Activated CD4-positive, alpha-beta memory T cell treated with anti-CD3 and anti-CD28 coated beads for 36 hours (primary cell): ENCODE measurements around the gene TBC1D2B. TPM values are rescaled to one million over a fixed set of nuclear protein-coding genes. Genes with fewer than 3 reads are reported as not detected.
A peak's percentile ranks its signal among the peaks of the same experiment; 100 is the strongest.

Experiments
- CTCF ChIA-PET: fragments of 350-600 bp; sonication (Branson Sonifier 250); formaldehyde crosslinking; loops from one replicate; lab custom pipeline; 2021; ENCODE audit warnings: antibody characterized with exemption, inconsistent platforms; lab: Charles Lee
- POLR2A ChIA-PET: fragments of 350-600 bp; sonication (Branson Sonifier 250); formaldehyde crosslinking; loops from one replicate; lab custom pipeline; 2021; ENCODE audit warnings: antibody characterized with exemption; lab: Charles Lee
- DNase-seq: peaks from one replicate; pipeline ENCODE4 v3.0.0-alpha.2; 2020
- H3K27ac Mint-ChIP-seq: one replicate; pipeline ENCODE4 v1.8.0; 2021; ENCODE audit warnings: mixed read lengths
- H3K27me3 Mint-ChIP-seq: one replicate; pipeline ENCODE4 v1.8.0; 2021; ENCODE audit warnings: mixed read lengths
- H3K36me3 Mint-ChIP-seq: one replicate; pipeline ENCODE4 v1.8.0; 2021; ENCODE audit warnings: mixed read lengths
- H3K4me1 Mint-ChIP-seq: one replicate; pipeline ENCODE4 v1.8.0; 2021; ENCODE audit warnings: low read depth, mixed read lengths
- H3K4me3 Mint-ChIP-seq: one replicate; pipeline ENCODE4 v1.8.0; 2021; ENCODE audit warnings: mild to moderate bottlenecking, mixed read lengths
- H3K9me3 Mint-ChIP-seq: one replicate; pipeline ENCODE4 v1.8.0; 2021; ENCODE audit warnings: mixed read lengths
- intact Hi-C: fragments of 100-400 bp; cut with micrococcal nuclease; formaldehyde crosslinking; loops from one replicate; pipeline ENCODE4 v1.15.1; 2023
- total RNA-seq, 2 experiments: library from RNA; stranded (reverse); gene quantifications; one replicate each; pipeline ENCODE4 v1.2.3, GENCODE V29; 2021

TBC1D2B gene
- total RNA-seq, 2 experiments from 2014 or later, result 47.9 to 57.8 TPM

- Mint-ChIP-seq H3K36me3 (peaks cover 2% of the 10 kb centered on the region), H3K4me1 (peaks cover 59% of the 10 kb centered on the region), H3K9me3 (no peaks in the 10 kb centered on the region), H3K4me3 (no peak overlapping the region), H3K27me3 (no peaks in the 10 kb centered on the region), H3K27ac (peak overlapping the region; percentile 88)
- intact Hi-C loops, result no loop called here
- ChIA-PET POLR2A (interaction anchor here (1.9 to 2.1 kb wide), 2 partner anchors 10 to 26 kb away, joined by 5 to 14 read pairs; no protein-coding TSS in a partner anchor), CTCF (interaction anchor here (1.2 to 2.0 kb wide), 2 partner anchors 10 to 101 kb away, joined by 4 to 12 read pairs; no protein-coding TSS in a partner anchor)
- DNase-seq, result peak; percentile 62
Measured at GRCh38 chr15:78060232-78060631, 17.3 kb downstream of the TBC1D2B start.

GRCh38 chr15:78059110-78059839, 18.2 kb downstream of the TBC1D2B start:
- Mint-ChIP-seq H3K27me3 (no peaks in the 10 kb centered on the region), H3K9me3 (no peaks in the 10 kb centered on the region), H3K4me1 (peaks cover 69% of the 10 kb centered on the region), H3K27ac (peak overlapping the region; percentile 88), H3K36me3 (peaks cover 2% of the 10 kb centered on the region), H3K4me3 (no peak overlapping the region)
- CTCF ChIA-PET, result interaction anchor here (1.2 to 2.0 kb wide), 4 partner anchors 9 to 100 kb away, joined by 4 to 12 read pairs (median 4); no protein-coding TSS in a partner anchor
- POLR2A ChIA-PET, result interaction anchor here (0.9 to 2.1 kb wide), 5 partner anchors 8 to 25 kb away, joined by 4 to 14 read pairs (median 5); no protein-coding TSS in a partner anchor
- DNase-seq, result no peak
- intact Hi-C loops, result loop anchor here (1.0 kb wide), 1 partner anchor 9 kb away; no protein-coding TSS in a partner anchor

GRCh38 chr15:78058401-78058935, 19.0 kb downstream of the TBC1D2B start:
- DNase-seq, result no peak
- Mint-ChIP-seq H3K36me3 (peaks cover 2% of the 10 kb centered on the region), H3K27me3 (no peaks in the 10 kb centered on the region), H3K4me3 (no peak overlapping the region), H3K27ac (peak overlapping the region; percentile 88), H3K4me1 (peaks cover 77% of the 10 kb centered on the region), H3K9me3 (no peaks in the 10 kb centered on the region)
- CTCF ChIA-PET, result interaction anchor here (1.2 to 1.6 kb wide), 2 partner anchors 24 to 50 kb away, joined by 4 read pairs; no protein-coding TSS in a partner anchor
- POLR2A ChIA-PET, result interaction anchor here (1.0 to 2.1 kb wide), 4 partner anchors 8 to 24 kb away, joined by 4 to 14 read pairs (median 6); no protein-coding TSS in a partner anchor
- intact Hi-C loops, result no loop called here

- H3K36me3 Mint-ChIP-seq, result peaks cover 8% of the 10 kb centered on the region
- CTCF ChIA-PET, result interaction anchor here (0.6 kb wide), 1 partner anchor 18 kb away, joined by 4 read pairs; no protein-coding TSS in a partner anchor
- no peaks in the 10 kb centered on the region for H3K9me3 Mint-ChIP-seq
- peaks cover 83% of the 10 kb centered on the region for H3K4me1 Mint-ChIP-seq
- no peaks in the 10 kb centered on the region for H3K27me3 Mint-ChIP-seq
- intact Hi-C loops, result no loop called here
- POLR2A ChIA-PET, result interaction anchor here (0.7 to 1.6 kb wide), 2 partner anchors 8 to 11 kb away, joined by 4 read pairs; no protein-coding TSS in a partner anchor
- H3K27ac Mint-ChIP-seq, result peak overlapping the region; percentile 88
- no peak overlapping the region for H3K4me3 Mint-ChIP-seq
- DNase-seq, result no peak
Measured at GRCh38 chr15:78057803-78058202, 19.7 kb downstream of the TBC1D2B start.

- POLR2A ChIA-PET, result interaction anchor here (1.6 kb wide), 1 partner anchor 9 kb away, joined by 4 read pairs; no protein-coding TSS in a partner anchor
- Mint-ChIP-seq H3K9me3 (no peaks in the 10 kb centered on the region), H3K27me3 (no peaks in the 10 kb centered on the region), H3K36me3 (peaks cover 17% of the 10 kb centered on the region), H3K4me3 (no peak overlapping the region), H3K4me1 (peaks cover 87% of the 10 kb centered on the region), H3K27ac (peak overlapping the region; percentile 88)
- CTCF ChIA-PET, result interaction anchor here (0.8 to 1.3 kb wide), 3 partner anchors 12 to 22 kb away, joined by 3 to 4 read pairs (median 3); no protein-coding TSS in a partner anchor
- intact Hi-C loops, result no loop called here
- no peak for DNase-seq
Measured at GRCh38 chr15:78056714-78057269, 20.7 kb downstream of the TBC1D2B start.

- Mint-ChIP-seq H3K9me3 (no peaks in the 10 kb centered on the region), H3K4me3 (peak overlapping the region; percentile 43), H3K36me3 (peaks cover 17% of the 10 kb centered on the region), H3K27ac (peak overlapping the region; percentile 88), H3K4me1 (peaks cover 92% of the 10 kb centered on the region), H3K27me3 (no peaks in the 10 kb centered on the region)
- POLR2A ChIA-PET, result interaction anchor here (1.6 kb wide), 1 partner anchor 9 kb away, joined by 4 read pairs; no protein-coding TSS in a partner anchor
- DNase-seq, result no peak
- CTCF ChIA-PET, result interaction anchor here (0.8 to 1.5 kb wide), 4 partner anchors 12 to 21 kb away, joined by 3 to 4 read pairs (median 3); no protein-coding TSS in a partner anchor
- intact Hi-C loops, result no loop called here
Measured at GRCh38 chr15:78055919-78056713, 21.4 kb downstream of the TBC1D2B start.

- ChIA-PET CTCF (interaction anchor here (1.4 to 6.3 kb wide), 3 partner anchors 16 to 20 kb away, joined by 3 to 38 read pairs (median 3); no protein-coding TSS in a partner anchor), POLR2A (no interaction called here)
- Mint-ChIP-seq H3K27me3 (no peaks in the 10 kb centered on the region), H3K9me3 (no peaks in the 10 kb centered on the region), H3K27ac (peak overlapping the region; percentile 88), H3K4me1 (peaks cover 97% of the 10 kb centered on the region), H3K4me3 (no peak overlapping the region), H3K36me3 (peaks cover 17% of the 10 kb centered on the region)
- no peak for DNase-seq
- intact Hi-C loops, result loop anchor here (5.0 kb wide), 3 partner anchors 52 to 382 kb away; partner anchors contain the start of gene IREB2
Measured at GRCh38 chr15:78054966-78055365, 22.5 kb downstream of the TBC1D2B start.

GRCh38 chr15:78054518-78054917, 23.0 kb downstream of the TBC1D2B start:
- H3K4me3 Mint-ChIP-seq, result no peak overlapping the region
- ChIA-PET POLR2A (interaction anchor here (0.9 to 5.2 kb wide), 2 partner anchors 18 to 20 kb away, joined by 3 to 49 read pairs; no protein-coding TSS in a partner anchor), CTCF (interaction anchor here (0.8 to 6.3 kb wide), 5 partner anchors 14 to 95 kb away, joined by 3 to 38 read pairs (median 3); no protein-coding TSS in a partner anchor)
- peaks cover 18% of the 10 kb centered on the region for H3K36me3 Mint-ChIP-seq
- H3K9me3 Mint-ChIP-seq, result no peaks in the 10 kb centered on the region
- peaks cover 97% of the 10 kb centered on the region for H3K4me1 Mint-ChIP-seq
- DNase-seq, result no peak
- no peak overlapping the region for H3K27ac Mint-ChIP-seq
- intact Hi-C loops, result loop anchor here (5.0 kb wide), 3 partner anchors 53 to 383 kb away; partner anchors contain the start of gene IREB2
- H3K27me3 Mint-ChIP-seq, result no peaks in the 10 kb centered on the region

GRCh38 chr15:78052545-78052944, 25.0 kb downstream of the TBC1D2B start:
- Mint-ChIP-seq H3K27ac (peak overlapping the region; percentile 92), H3K4me1 (peaks cover 98% of the 10 kb centered on the region), H3K36me3 (peaks cover 19% of the 10 kb centered on the region), H3K4me3 (peak overlapping the region; percentile 20), H3K27me3 (no peaks in the 10 kb centered on the region), H3K9me3 (no peaks in the 10 kb centered on the region)
- DNase-seq, result no peak
- intact Hi-C loops, result loop anchor here (5.0 kb wide), 3 partner anchors 55 to 385 kb away; partner anchors contain the start of gene IREB2
- ChIA-PET CTCF (interaction anchor here (1.6 to 6.3 kb wide), 4 partner anchors 10 to 18 kb away, joined by 5 to 40 read pairs (median 26); no protein-coding TSS in a partner anchor), POLR2A (interaction anchor here (0.6 to 5.2 kb wide), 5 partner anchors 10 to 18 kb away, joined by 3 to 49 read pairs (median 15); no protein-coding TSS in a partner anchor)

- DNase-seq, result no peak
- H3K4me3 Mint-ChIP-seq, result peak overlapping the region; percentile 27
- ChIA-PET POLR2A (interaction anchor here (0.6 to 5.2 kb wide), 6 partner anchors 9 to 18 kb away, joined by 3 to 49 read pairs (median 10); no protein-coding TSS in a partner anchor), CTCF (interaction anchor here (0.7 to 6.3 kb wide), 6 partner anchors 10 to 61 kb away, joined by 3 to 40 read pairs (median 12); no protein-coding TSS in a partner anchor)
- H3K9me3 Mint-ChIP-seq, result no peaks in the 10 kb centered on the region
- peaks cover 19% of the 10 kb centered on the region for H3K36me3 Mint-ChIP-seq
- intact Hi-C loops, result loop anchor here (5.0 kb wide), 3 partner anchors 55 to 385 kb away; partner anchors contain the start of gene IREB2
- peaks cover 100% of the 10 kb centered on the region for H3K4me1 Mint-ChIP-seq
- H3K27ac Mint-ChIP-seq, result peak overlapping the region; percentile 92
- H3K27me3 Mint-ChIP-seq, result no peaks in the 10 kb centered on the region
Measured at GRCh38 chr15:78052001-78052401, 25.5 kb downstream of the TBC1D2B start.
